ENCODE results near the gene RNF224. TPM values are rescaled to one million over a fixed set of nuclear protein-coding genes. Genes with fewer than 3 reads are reported as not detected.

Gene RNF224
- total RNA-seq, 4 donors from 2014 or later, result 1.2 to 5.2 (median 3.0) TPM

- H3K4me3 ChIP-seq, result peak overlapping the region; percentile 47 to 89 (median 66)
- intact Hi-C loops (cut with DNase I), result no loop called here
- peak in 2 of 6 experiments; percentile 9 to 41 for TF ChIP-seq CTCF (IDR thresholded peaks at IDR 0.05)
- TF ChIP-seq POLR2A (IDR thresholded peaks at IDR 0.05), result peak in 3 of 4 donors; percentile 11 to 54 (median 13)
- peaks cover 0 to 13% (median 0%) of the 10 kb centered on the region in 4 donors for H3K27me3 ChIP-seq
- DNase-seq, result peak; percentile 88
- WGBS, 2 donors, result 0% methylated on average over 5 of the region's 63 CpGs; no CpG with 5 or more reads in 1 of the 2 donors
- no peaks in the 10 kb centered on the region for H3K9me3 ChIP-seq
- H3K4me1 ChIP-seq, result peaks cover 40 to 90% (median 56%) of the 10 kb centered on the region in 3 donors
- no peaks in the 10 kb centered on the region for H3K36me3 ChIP-seq
- H3K27ac ChIP-seq, result peak overlapping the region; percentile 92 to 97 (median 96)
Measured at GRCh38 chr9:137223078-137223970, 4.0 kb upstream of the RNF224 start.

GRCh38 chr9:137224830-137225694 is 2.2 kb upstream of the RNF224 start, which contains the start of gene CYSRT1:
Gene CYSRT1 (plus strand): TSS chr9:137225174. CDS start chr9:137225622, 448 bp downstream.
- Histone ChIP-seq H3K36me3 (no peaks in the 10 kb centered on the region), H3K9me3 (no peaks in the 10 kb centered on the region), H3K4me3 (peak within 1 kb of the TSS; percentile 47 to 89 (median 66)), H3K4me1 (peaks cover 38 to 78% (median 48%) of the 10 kb centered on the region in 3 donors), H3K27ac (peak within 1 kb of the TSS; percentile 92 to 97 (median 96)), H3K27me3 (peaks cover 0 to 31% (median 0%) of the 10 kb centered on the region in 4 donors)
- WGBS, 2 donors, result 12 to 26% methylated on average over 5 to 6 of the region's 23 CpGs
- DNase-seq, result no peak
- intact Hi-C loops (cut with DNase I), result loop anchor here (5.0 kb wide), 1 partner anchor 108 kb away; no protein-coding TSS in a partner anchor
- TF ChIP-seq POLR2A (IDR thresholded peaks at IDR 0.05), result peak in 2 of 4 donors; percentile 23 to 57
- TF ChIP-seq CTCF (IDR thresholded peaks at IDR 0.05), result no peak

- intact Hi-C loops (cut with DNase I), result loop anchor here (5.0 kb wide), 1 partner anchor 109 kb away; no protein-coding TSS in a partner anchor
- Histone ChIP-seq H3K27me3 (peaks cover 0 to 38% (median 0%) of the 10 kb centered on the region in 4 donors), H3K9me3 (no peaks in the 10 kb centered on the region), H3K27ac (peak overlapping the region; percentile 92 to 97 (median 96)), H3K4me1 (peaks cover 38 to 70% (median 48%) of the 10 kb centered on the region in 3 donors), H3K4me3 (peak overlapping the region; percentile 32 to 62 (median 53)), H3K36me3 (no peaks in the 10 kb centered on the region)
- 95% methylated on average over 3 of the region's 21 CpGs; no CpG with 5 or more reads in 1 of the 2 donors for WGBS, 2 donors
- no peak for DNase-seq
- TF ChIP-seq POLR2A (IDR thresholded peaks at IDR 0.05) (no peak), CTCF (IDR thresholded peaks at IDR 0.05) (no peak)
Measured at GRCh38 chr9:137225699-137226331, 1.5 kb upstream of the RNF224 start.

GRCh38 chr9:137226338-137227053 is 806 bp upstream of the RNF224 start:
- Histone ChIP-seq H3K9me3 (no peaks in the 10 kb centered on the region), H3K27ac (peak overlapping the region; percentile 92 to 97 (median 96)), H3K36me3 (no peaks in the 10 kb centered on the region), H3K27me3 (peaks cover 0 to 45% (median 0%) of the 10 kb centered on the region in 4 donors), H3K4me3 (peak overlapping the region; percentile 32 to 62 (median 53)), H3K4me1 (peaks cover 36 to 64% (median 46%) of the 10 kb centered on the region in 3 donors)
- WGBS, 2 donors, result 70% methylated on average over 2 of the region's 18 CpGs; no CpG with 5 or more reads in 1 of the 2 donors
- TF ChIP-seq POLR2A (IDR thresholded peaks at IDR 0.05) (peak in 1 of 4 donors; percentile 26), CTCF (IDR thresholded peaks at IDR 0.05) (no peak)
- DNase-seq, result no peak
- intact Hi-C loops (cut with DNase I), result loop anchor here (5.0 kb wide), 1 partner anchor 109 kb away; no protein-coding TSS in a partner anchor
